GM06990 (cell line): Measurements from ENCODE around the gene CD300LG.
A peak's percentile ranks its signal among the peaks of the same experiment; 100 is the strongest.
"Not testable (repeated sequence)": the region's sequence is repeated elsewhere in the genome, so short reads cannot be mapped to it uniquely, and the experiment has no call there.

Source experiments
- DNase-seq: peaks from one replicate; pipeline ENCODE4 v3.0.0-alpha.2; 2011; ENCODE audit not compliant: insufficient read length; ENCODE audit errors: extremely low read depth
- H3K27me3 ChIP-seq: replicated peaks from 2 replicates; pipeline ENCODE4 v1.6.0; 2011; ENCODE audit warnings: low read length; ENCODE audit not compliant: control insufficient read depth, insufficient read depth
- H3K36me3 ChIP-seq: 2 replicates; pipeline ENCODE4 v1.5.1; 2011; ENCODE audit warnings: low read length; ENCODE audit not compliant: control insufficient read depth, insufficient read depth
- H3K4me3 ChIP-seq: replicated peaks from 2 replicates; pipeline ENCODE4 v1.5.1; 2011; ENCODE audit warnings: low read depth, mild to moderate bottlenecking, control low read depth, low read length
- CTCF ChIP-seq: IDR thresholded peaks from 2 replicates; pipeline ENCODE4 v1.5.1; 2011; ENCODE audit warnings: low read length, control low read depth, mild to moderate bottlenecking, inconsistent platforms; ENCODE audit not compliant: insufficient read depth, poor library complexity, severe bottlenecking

The CD300LG gene

GRCh38 chr17:43841282-43841681, 5.7 kb upstream of the CD300LG start:
- no peak for DNase-seq
- Histone ChIP-seq H3K4me3 (no peak overlapping the region), H3K27me3 (no peaks in the 10 kb centered on the region), H3K36me3 (no peaks in the 10 kb centered on the region)
- TF ChIP-seq CTCF = no peak

GRCh38 chr17:43842091-43842974, 4.6 kb upstream of the CD300LG start:
- H3K36me3 ChIP-seq, H3K4me3 ChIP-seq, H3K27me3 ChIP-seq, DNase-seq: not testable (repeated sequence)

- no peak overlapping the region for H3K4me3 ChIP-seq
- no peak for TF ChIP-seq CTCF
- DNase-seq = no peak
- H3K36me3 ChIP-seq = no peaks in the 10 kb centered on the region
- no peaks in the 10 kb centered on the region for H3K27me3 ChIP-seq
Observed at GRCh38 chr17:43842975-43843325, 4.0 kb upstream of the CD300LG start.

GRCh38 chr17:43844241-43844640, 2.7 kb upstream of the CD300LG start:
- no peak for DNase-seq
- no peak for TF ChIP-seq CTCF
- Histone ChIP-seq H3K36me3 (no peaks in the 10 kb centered on the region), H3K4me3 (no peak overlapping the region), H3K27me3 (no peaks in the 10 kb centered on the region; the same call in 1 of the 2 replicates)

GRCh38 chr17:43845766-43846165, 1.2 kb upstream of the CD300LG start:
- Histone ChIP-seq H3K4me3 (no peak overlapping the region), H3K36me3 (no peaks in the 10 kb centered on the region), H3K27me3 (no peaks in the 10 kb centered on the region; the same call in 1 of the 2 replicates)
- TF ChIP-seq CTCF = no peak
- no peak for DNase-seq

- peak; percentile 100 for TF ChIP-seq CTCF
- H3K27me3 ChIP-seq = no peaks in the 10 kb centered on the region; the same call in 1 of the 2 replicates
Observed at GRCh38 chr17:43846221-43846712, 709 bp upstream of the CD300LG start.

More at GRCh38 chr17:43846221-43846712, 709 bp upstream of the CD300LG start:
- Histone ChIP-seq H3K4me3 (no peak overlapping the region), H3K36me3 (no peaks in the 10 kb centered on the region)
- peak; percentile 71 for DNase-seq
